ENCODE results near the gene CTSZ.

CTSZ gene

DNA sequence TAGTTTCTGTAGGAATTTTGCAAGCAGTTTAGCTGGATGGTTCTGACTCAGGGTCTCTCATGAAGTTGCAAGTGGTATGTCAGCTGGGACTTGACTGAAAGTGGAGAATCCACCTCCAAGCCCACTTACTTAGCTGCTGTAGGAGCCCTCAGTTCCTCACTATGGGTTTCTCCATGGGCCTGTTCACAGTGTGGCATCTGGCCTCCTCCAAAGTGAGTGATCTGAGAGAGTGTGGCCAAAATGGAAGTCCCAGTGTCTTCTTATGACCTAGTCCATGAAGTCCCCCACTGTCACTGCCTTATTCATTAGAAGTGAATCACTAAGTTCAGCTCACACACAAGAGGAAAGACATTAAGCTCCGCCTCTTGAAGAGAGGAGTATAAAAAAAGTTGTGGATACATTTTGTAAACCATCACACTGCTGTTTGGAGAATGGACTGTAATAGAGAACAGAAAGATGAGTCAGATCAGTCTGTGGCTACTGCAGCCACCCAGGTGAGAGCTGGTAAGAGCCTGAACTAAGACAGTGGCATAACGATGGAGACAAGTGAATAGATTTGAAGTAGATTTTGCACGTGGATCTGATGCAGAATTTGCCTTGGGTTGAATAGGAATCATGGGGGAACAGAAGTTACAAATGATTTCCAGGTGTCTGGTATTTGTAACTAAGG lies 30.9 kb downstream of the CTSZ start:
- Histone ChIP-seq H3K9ac (ENCODE audit: low read length) (no peak overlapping the region), H3K27me3 (ENCODE audit: insufficient read depth, low read length) (no peaks in the 10 kb centered on the region), H3K36me3 (ENCODE audit: insufficient read depth, low read length) (no peaks in the 10 kb centered on the region), H3K9me3 (ENCODE audit: low read length) (peaks cover 9% of the 10 kb centered on the region), H3K79me2 (ENCODE audit: insufficient read depth, low read length) (no peaks in the 10 kb centered on the region), H3K4me2 (ENCODE audit: low read length) (no peak overlapping the region), H3K4me1 (ENCODE audit: insufficient read depth, low read length, severe bottlenecking) (peaks cover 17% of the 10 kb centered on the region), H3F3A (ENCODE audit: insufficient read depth, low read length) (no peaks in the 10 kb centered on the region), H3K27ac (ENCODE audit: low read depth, low read length, poor library complexity, severe bottlenecking) (no peak overlapping the region), H2AFZ (ENCODE audit: low read length) (no peak overlapping the region), H4K20me1 (ENCODE audit: insufficient read depth, low read length) (no peaks in the 10 kb centered on the region), H3K4me3 (ENCODE audit: low read depth, low read length, poor library complexity, severe bottlenecking) (no peak overlapping the region), H3K9me2 (ENCODE audit: low read depth, low read length) (no peaks in the 10 kb centered on the region)
- no peak for TF ChIP-seq EZH2 (IDR thresholded peaks at IDR 0.05; ENCODE audit: borderline replicate concordance, low read length)
- TF ChIP-seq, protein P1, sequence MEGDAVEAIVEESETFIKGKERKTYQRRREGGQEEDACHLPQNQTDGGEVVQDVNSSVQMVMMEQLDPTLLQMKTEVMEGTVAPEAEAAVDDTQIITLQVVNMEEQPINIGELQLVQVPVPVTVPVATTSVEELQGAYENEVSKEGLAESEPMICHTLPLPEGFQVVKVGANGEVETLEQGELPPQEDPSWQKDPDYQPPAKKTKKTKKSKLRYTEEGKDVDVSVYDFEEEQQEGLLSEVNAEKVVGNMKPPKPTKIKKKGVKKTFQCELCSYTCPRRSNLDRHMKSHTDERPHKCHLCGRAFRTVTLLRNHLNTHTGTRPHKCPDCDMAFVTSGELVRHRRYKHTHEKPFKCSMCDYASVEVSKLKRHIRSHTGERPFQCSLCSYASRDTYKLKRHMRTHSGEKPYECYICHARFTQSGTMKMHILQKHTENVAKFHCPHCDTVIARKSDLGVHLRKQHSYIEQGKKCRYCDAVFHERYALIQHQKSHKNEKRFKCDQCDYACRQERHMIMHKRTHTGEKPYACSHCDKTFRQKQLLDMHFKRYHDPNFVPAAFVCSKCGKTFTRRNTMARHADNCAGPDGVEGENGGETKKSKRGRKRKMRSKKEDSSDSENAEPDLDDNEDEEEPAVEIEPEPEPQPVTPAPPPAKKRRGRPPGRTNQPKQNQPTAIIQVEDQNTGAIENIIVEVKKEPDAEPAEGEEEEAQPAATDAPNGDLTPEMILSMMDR (IDR thresholded peaks at IDR 0.05; ENCODE audit: low read length): no peak

DNA sequence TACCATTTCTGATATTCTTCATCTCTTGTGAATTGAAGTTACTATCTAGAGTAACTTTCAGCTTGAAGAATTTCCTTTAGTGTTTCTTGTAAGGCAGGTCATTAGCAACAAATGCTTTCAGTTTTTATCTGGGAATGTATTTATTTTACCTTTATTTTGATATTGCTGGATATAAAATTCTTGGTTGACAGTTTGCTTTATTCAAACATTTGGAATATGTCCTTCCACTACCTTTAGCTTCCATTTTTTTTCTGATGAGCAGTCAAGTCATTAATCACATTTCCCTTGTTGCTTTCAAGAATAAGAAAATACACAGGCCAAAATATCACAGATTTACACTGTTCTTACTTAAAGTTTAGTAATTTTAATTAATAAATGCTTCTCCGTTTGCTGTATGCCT lies 31.7 kb downstream of the CTSZ start:
- H3K9me2 ChIP-seq (ENCODE audit: low read depth, low read length): no peaks in the 10 kb centered on the region
- H3K9ac ChIP-seq (ENCODE audit: low read length): no peak overlapping the region

DNA sequence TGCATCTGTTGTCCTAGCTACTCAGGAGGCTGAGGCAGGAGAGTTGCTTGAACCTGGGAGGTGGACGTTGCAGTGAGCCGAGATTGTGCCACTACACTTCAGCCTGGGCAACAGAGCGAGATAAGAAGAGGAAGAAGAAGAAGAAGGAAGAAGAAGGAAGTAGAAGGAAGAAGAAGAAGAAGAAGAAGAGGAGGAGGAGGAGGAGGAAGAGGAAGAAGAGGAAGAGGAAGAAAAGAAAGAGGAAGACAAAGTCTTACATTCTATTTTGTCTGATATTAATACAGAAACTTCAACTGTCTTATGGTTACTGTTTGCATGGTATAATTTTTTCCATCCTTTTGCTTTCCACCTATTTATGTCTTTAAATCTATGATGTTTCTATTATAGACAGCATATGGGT lies 33.2 kb downstream of the CTSZ start:
- H3K4me1 ChIP-seq (ENCODE audit: insufficient read depth, low read length, severe bottlenecking): peaks cover 6% of the 10 kb centered on the region
- no peak overlapping the region for H3K9ac ChIP-seq (ENCODE audit: low read length)
- H3K4me3 ChIP-seq (ENCODE audit: low read depth, low read length, poor library complexity, severe bottlenecking): no peak overlapping the region

More for the DNA sequence above, 31.7 kb downstream of the CTSZ start:
- no peaks in the 10 kb centered on the region for H3K36me3 ChIP-seq (ENCODE audit: insufficient read depth, low read length)
- peaks cover 9% of the 10 kb centered on the region for H3K9me3 ChIP-seq (ENCODE audit: low read length)
- H3K4me3 ChIP-seq (ENCODE audit: low read depth, low read length, poor library complexity, severe bottlenecking): no peak overlapping the region
- no peak overlapping the region for H3K27ac ChIP-seq (ENCODE audit: low read depth, low read length, poor library complexity, severe bottlenecking)
- no peak overlapping the region for H2AFZ ChIP-seq (ENCODE audit: low read length)
- H3K79me2 ChIP-seq (ENCODE audit: insufficient read depth, low read length): no peaks in the 10 kb centered on the region
- TF ChIP-seq, protein P1 (IDR thresholded peaks at IDR 0.05; ENCODE audit: low read length): no peak
- TF ChIP-seq EZH2 (IDR thresholded peaks at IDR 0.05; ENCODE audit: borderline replicate concordance, low read length): no peak
- H3F3A ChIP-seq (ENCODE audit: insufficient read depth, low read length): no peaks in the 10 kb centered on the region
- peaks cover 13% of the 10 kb centered on the region for H3K4me1 ChIP-seq (ENCODE audit: insufficient read depth, low read length, severe bottlenecking)
- no peak overlapping the region for H3K4me2 ChIP-seq (ENCODE audit: low read length)
- H4K20me1 ChIP-seq (ENCODE audit: insufficient read depth, low read length): no peaks in the 10 kb centered on the region
- no peaks in the 10 kb centered on the region for H3K27me3 ChIP-seq (ENCODE audit: insufficient read depth, low read length)

DNA sequence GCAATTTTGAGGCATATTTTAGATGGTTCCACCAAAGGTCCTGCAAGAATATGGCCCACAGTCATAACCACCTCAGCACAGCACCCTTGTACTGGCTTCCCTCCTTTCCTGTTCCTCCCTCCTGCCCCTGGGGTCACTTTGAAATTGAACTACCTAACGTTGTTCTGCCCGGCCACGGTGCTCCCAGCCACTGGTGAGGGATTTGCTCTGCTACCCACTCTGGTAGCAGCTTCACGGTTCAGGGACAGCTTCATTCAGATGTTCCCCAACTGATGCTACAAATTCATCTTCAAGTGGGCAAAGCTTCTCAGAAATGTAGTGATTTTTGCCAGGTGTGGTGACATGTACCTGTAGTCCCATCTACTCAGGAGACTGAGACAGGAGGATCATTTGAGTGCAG lies 33.9 kb downstream of the CTSZ start:
- peaks cover 3% of the 10 kb centered on the region; the same call in 1 of the 2 replicates for H3K36me3 ChIP-seq (ENCODE audit: insufficient read depth, low read length)
- H3K9me2 ChIP-seq (ENCODE audit: low read depth, low read length): no peaks in the 10 kb centered on the region
- peaks cover 6% of the 10 kb centered on the region; the same call in 1 of the 2 replicates for H3K27me3 ChIP-seq (ENCODE audit: insufficient read depth, low read length)
- H3K79me2 ChIP-seq (ENCODE audit: insufficient read depth, low read length): no peaks in the 10 kb centered on the region
- H3K4me3 ChIP-seq (ENCODE audit: low read depth, low read length, poor library complexity, severe bottlenecking): no peak overlapping the region
- H4K20me1 ChIP-seq (ENCODE audit: insufficient read depth, low read length): no peaks in the 10 kb centered on the region
- no peak overlapping the region for H3K27ac ChIP-seq (ENCODE audit: low read depth, low read length, poor library complexity, severe bottlenecking)
- no peak overlapping the region for H3K9ac ChIP-seq (ENCODE audit: low read length)
- H3F3A ChIP-seq (ENCODE audit: insufficient read depth, low read length): no peaks in the 10 kb centered on the region
- H2AFZ ChIP-seq (ENCODE audit: low read length): no peak overlapping the region
- TF ChIP-seq, protein P1 (IDR thresholded peaks at IDR 0.05; ENCODE audit: low read length): no peak
- TF ChIP-seq EZH2 (IDR thresholded peaks at IDR 0.05; ENCODE audit: borderline replicate concordance, low read length): no peak
- peaks cover 12% of the 10 kb centered on the region for H3K9me3 ChIP-seq (ENCODE audit: low read length)
- H3K4me1 ChIP-seq (ENCODE audit: insufficient read depth, low read length, severe bottlenecking): no peaks in the 10 kb centered on the region
- H3K4me2 ChIP-seq (ENCODE audit: low read length): no peak overlapping the region

More for the DNA sequence above, 33.2 kb downstream of the CTSZ start:
- peaks cover 6% of the 10 kb centered on the region; the same call in 1 of the 2 replicates for H3K27me3 ChIP-seq (ENCODE audit: insufficient read depth, low read length)
- H3K27ac ChIP-seq (ENCODE audit: low read depth, low read length, poor library complexity, severe bottlenecking): no peak overlapping the region
- peaks cover 3% of the 10 kb centered on the region; the same call in 1 of the 2 replicates for H3K36me3 ChIP-seq (ENCODE audit: insufficient read depth, low read length)
- H3K9me3 ChIP-seq (ENCODE audit: low read length): peaks cover 12% of the 10 kb centered on the region
- TF ChIP-seq EZH2 (IDR thresholded peaks at IDR 0.05; ENCODE audit: borderline replicate concordance, low read length): no peak
- no peaks in the 10 kb centered on the region for H3K9me2 ChIP-seq (ENCODE audit: low read depth, low read length)
- H3F3A ChIP-seq (ENCODE audit: insufficient read depth, low read length): no peaks in the 10 kb centered on the region
- H3K79me2 ChIP-seq (ENCODE audit: insufficient read depth, low read length): no peaks in the 10 kb centered on the region
- no peak overlapping the region for H3K4me2 ChIP-seq (ENCODE audit: low read length)
- no peaks in the 10 kb centered on the region for H4K20me1 ChIP-seq (ENCODE audit: insufficient read depth, low read length)
- no peak overlapping the region for H2AFZ ChIP-seq (ENCODE audit: low read length)
